Mucosa of descending colon (tissue), 3 donors: Measurements from ENCODE around the gene CABP7. TPM values are rescaled to one million over a fixed set of nuclear protein-coding genes. Genes with fewer than 3 reads are reported as not detected.
A peak's percentile ranks its signal among the peaks of the same experiment; 100 is the strongest.

Experiments
- ATAC-seq: fragments of 200-7000 bp; cut with Tn5 transposase; one replicate; pipeline ENCODE4 v1.9.1; 2020; ENCODE audit warnings: mild to moderate bottlenecking, moderate library complexity
- DNase-seq, 3 donors: peaks; one replicate each; pipeline ENCODE4 v3.0.0-alpha.2; 2020
- H3K36me3 ChIP-seq: fragments of 200-600 bp; one replicate; pipeline ENCODE4 v1.8.0; 2021; ENCODE audit warnings: low read depth, mild to moderate bottlenecking
- H3K4me1 ChIP-seq: fragments of 200-600 bp; one replicate; pipeline ENCODE4 v1.8.0; 2021; ENCODE audit warnings: low read depth, mild to moderate bottlenecking
- H3K4me3 ChIP-seq: fragments of 200-600 bp; one replicate; pipeline ENCODE4 v1.8.0; 2021; ENCODE audit warnings: mild to moderate bottlenecking
- H3K9me3 ChIP-seq: fragments of 200-600 bp; one replicate; pipeline ENCODE4 v1.8.0; 2021; ENCODE audit warnings: mild to moderate bottlenecking
- intact Hi-C, 2 donors: fragments of 100-400 bp; cut with DNase I in 1 of 2; cut with micrococcal nuclease in 1 of 2; formaldehyde crosslinking; loops; one replicate each; pipeline versions ENCODE4 v1.11.0 to v1.11.1; 2022; cut with DNase I, micrococcal nuclease
- total RNA-seq, 3 donors: library from RNA; stranded (reverse); fragmentation: NEBNext Ultra II Directional in 2 of 3; extraction: Animal tissue kit (Norgen Biotek cat#: 25700) in 2 of 3; gene quantifications; one replicate each; pipeline versions ENCODE4 v1.2.1 to v1.2.4, GENCODE V29; 2021 to 2023
- TF ChIP-seq, protein P1 (sequence below): fragments of 200-600 bp; IDR thresholded peaks from one replicate; pipeline ENCODE4 v1.8.0; 2022; ENCODE audit warnings: antibody characterized with exemption, mild to moderate bottlenecking
- donor health status: DM: no; HTN: no; CAD: no; lungs with moderate emphysema.
- donor health status: DM: no; HTN: no; CAD: no.
- donor health status: DM: no; HTN: yes; CAD: no.

CABP7 gene
- total RNA-seq, 3 donors from 2014 or later: 0.19 to 0.41 TPM; not detected in 1

DNA sequence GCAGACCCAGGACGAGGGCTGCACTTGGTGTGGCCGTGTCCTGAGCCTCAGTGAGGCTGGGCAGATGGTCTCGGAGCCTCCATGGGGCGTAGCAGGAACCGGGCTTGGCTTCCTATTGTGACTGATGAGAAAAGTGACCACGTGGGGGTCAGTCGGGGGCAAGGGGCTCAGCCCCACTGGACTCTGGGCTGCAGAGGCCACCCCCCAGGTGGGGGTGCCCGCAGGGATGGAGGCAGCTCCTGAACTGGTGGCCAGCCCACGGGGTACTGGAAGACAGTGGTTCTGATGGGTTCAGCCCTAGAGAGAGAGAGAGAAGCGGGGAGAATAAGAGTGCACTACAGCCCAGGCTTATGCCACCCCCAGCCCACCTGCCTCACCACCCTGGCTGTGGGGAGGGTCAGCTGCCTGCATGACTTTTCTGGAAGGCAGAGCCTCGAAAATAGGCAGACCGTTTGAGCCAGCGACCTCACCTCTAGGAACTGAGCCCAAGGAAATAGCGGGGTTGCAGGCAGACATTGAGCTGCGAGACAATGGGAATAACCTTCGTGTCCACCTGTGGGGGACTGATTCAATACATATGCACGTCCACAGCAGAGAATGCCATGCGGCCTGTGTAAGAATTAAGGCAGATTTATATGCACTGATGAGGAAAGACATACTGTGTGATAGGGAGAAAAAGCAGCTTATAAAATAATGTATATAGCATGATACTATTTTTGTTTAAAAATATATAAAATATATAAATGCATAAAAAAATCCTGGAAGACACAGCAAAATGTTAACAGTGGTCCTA lies 11.5 kb downstream of the CABP7 start:
- Histone ChIP-seq H3K9me3 (no peaks in the 10 kb centered on the region), H3K4me1 (no peaks in the 10 kb centered on the region), H3K36me3 (no peaks in the 10 kb centered on the region), H3K4me3 (no peak overlapping the region)
- DNase-seq (no peak), ATAC-seq (no peak)
- TF ChIP-seq, protein P1, sequence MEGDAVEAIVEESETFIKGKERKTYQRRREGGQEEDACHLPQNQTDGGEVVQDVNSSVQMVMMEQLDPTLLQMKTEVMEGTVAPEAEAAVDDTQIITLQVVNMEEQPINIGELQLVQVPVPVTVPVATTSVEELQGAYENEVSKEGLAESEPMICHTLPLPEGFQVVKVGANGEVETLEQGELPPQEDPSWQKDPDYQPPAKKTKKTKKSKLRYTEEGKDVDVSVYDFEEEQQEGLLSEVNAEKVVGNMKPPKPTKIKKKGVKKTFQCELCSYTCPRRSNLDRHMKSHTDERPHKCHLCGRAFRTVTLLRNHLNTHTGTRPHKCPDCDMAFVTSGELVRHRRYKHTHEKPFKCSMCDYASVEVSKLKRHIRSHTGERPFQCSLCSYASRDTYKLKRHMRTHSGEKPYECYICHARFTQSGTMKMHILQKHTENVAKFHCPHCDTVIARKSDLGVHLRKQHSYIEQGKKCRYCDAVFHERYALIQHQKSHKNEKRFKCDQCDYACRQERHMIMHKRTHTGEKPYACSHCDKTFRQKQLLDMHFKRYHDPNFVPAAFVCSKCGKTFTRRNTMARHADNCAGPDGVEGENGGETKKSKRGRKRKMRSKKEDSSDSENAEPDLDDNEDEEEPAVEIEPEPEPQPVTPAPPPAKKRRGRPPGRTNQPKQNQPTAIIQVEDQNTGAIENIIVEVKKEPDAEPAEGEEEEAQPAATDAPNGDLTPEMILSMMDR: no peak
- intact Hi-C loops: no loop called here

DNA sequence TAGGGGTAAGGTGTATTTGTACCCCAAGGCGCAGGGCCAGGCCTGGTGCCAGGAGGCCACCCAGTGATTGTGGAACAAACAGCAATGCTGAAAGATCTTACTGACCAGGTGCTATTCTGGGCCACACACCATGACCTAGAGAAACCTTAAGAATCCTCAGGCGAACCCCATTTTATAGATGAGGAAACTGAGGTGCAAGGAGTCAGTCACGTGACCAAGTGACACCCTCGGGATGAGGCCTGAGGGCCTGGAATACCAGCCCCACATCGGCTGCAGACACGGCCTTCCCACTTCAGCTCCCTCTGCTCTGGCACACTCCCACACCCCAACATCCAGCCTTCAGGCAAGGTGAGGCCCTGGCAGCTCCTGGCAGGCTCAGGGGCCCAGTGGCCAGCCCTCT lies 13.1 kb downstream of the CABP7 start:
- no peak for ATAC-seq
- H3K4me3 ChIP-seq: no peak overlapping the region
- H3K4me1 ChIP-seq: no peaks in the 10 kb centered on the region
- no peaks in the 10 kb centered on the region for H3K36me3 ChIP-seq
- DNase-seq: no peak
- no peaks in the 10 kb centered on the region for H3K9me3 ChIP-seq
- intact Hi-C loops: no loop called here
- TF ChIP-seq, protein P1: no peak

DNA sequence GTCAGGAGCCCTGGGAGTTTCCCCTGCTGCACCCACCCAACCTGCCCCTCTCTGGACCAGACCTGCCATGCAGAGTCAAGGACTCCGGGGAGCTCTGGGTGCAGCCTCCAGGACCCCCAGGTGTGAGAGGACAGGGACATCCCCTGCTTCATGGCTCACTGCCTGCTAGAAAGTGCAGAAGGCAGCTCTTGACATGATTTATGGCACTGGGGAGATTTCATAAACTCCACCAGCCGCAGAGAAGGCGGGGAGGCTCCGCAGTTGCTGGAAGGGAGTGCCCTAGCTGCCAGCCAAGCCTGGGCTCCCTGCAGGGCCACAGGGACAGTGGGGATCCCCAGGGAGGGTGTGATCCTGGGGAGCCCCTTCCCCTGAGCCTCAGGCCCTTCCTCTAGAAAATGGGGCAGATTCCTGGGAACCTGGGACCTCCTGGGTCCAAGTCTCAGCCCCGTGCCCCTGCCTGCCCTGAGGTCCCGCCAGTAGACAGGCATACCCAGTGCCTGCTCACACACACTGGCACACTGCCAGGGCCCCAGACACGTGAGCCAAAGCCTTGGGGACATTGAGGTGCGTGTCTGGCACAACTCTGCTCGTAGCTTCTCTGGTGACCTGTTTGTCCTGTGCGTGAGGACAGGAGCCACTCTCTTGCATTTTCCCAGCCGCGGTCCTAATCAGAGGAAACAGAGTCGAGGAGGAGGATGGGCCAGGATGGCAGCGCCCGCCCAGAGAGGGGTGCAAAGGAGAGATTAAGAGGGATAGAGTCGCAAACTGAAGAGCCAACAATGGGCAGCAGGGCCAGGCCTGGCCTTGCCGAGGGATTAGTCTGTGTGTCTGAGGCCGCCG lies 13.8 kb downstream of the CABP7 start:
- Histone ChIP-seq H3K4me3 (no peak overlapping the region), H3K36me3 (no peaks in the 10 kb centered on the region), H3K4me1 (no peaks in the 10 kb centered on the region), H3K9me3 (no peaks in the 10 kb centered on the region)
- ATAC-seq (peak; percentile 78), DNase-seq (peak in 2 of 3 donors; percentile 33 to 41)
- TF ChIP-seq, protein P1: no peak
- intact Hi-C loops: no loop called here

DNA sequence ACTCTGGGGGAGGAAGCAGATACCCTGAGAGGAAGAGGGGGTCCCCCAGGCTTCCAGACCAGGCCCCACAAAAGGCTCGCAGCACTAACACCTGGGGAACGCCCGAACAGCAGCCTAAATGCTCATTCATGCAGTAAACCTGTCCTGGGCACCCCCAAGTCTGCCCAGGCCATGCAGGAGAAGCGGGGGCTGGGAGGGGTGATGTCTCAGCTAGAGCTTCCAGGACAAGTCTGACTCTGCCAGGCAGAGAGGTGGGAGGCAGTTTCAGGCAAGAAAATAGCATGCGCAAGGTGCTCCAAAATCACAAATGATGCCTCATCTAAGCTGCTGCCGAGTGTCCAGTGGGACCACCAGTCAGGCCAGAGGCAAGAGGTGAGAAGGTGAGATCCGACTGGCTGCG lies 14.6 kb downstream of the CABP7 start:
- intact Hi-C loops: no loop called here
- H3K36me3 ChIP-seq: no peaks in the 10 kb centered on the region
- TF ChIP-seq, protein P1: no peak

GRCh38 chr22:29734838-29735237 lies 15.0 kb downstream of the CABP7 start:
- intact Hi-C loops: no loop called here
- no peaks in the 10 kb centered on the region for H3K36me3 ChIP-seq
- H3K4me1 ChIP-seq: no peaks in the 10 kb centered on the region
- TF ChIP-seq, protein P1: no peak
- no peak overlapping the region for H3K4me3 ChIP-seq
- DNase-seq (no peak), ATAC-seq (no peak)
- H3K9me3 ChIP-seq: no peaks in the 10 kb centered on the region

More for the DNA sequence above, 14.6 kb downstream of the CABP7 start:
- ATAC-seq: no peak
- no peak overlapping the region for H3K4me3 ChIP-seq
- H3K4me1 ChIP-seq: no peaks in the 10 kb centered on the region
- H3K9me3 ChIP-seq: no peaks in the 10 kb centered on the region
- DNase-seq: no peak
